ENCODE results near the gene POLE2. TPM values are rescaled to one million over a fixed set of nuclear protein-coding genes. Genes with fewer than 3 reads are reported as not detected.
A peak's percentile ranks its signal among the peaks of the same experiment; 100 is the strongest.

Gene POLE2
- total RNA-seq, 1 donor from 2014 or later = 3.1 TPM

DNA sequence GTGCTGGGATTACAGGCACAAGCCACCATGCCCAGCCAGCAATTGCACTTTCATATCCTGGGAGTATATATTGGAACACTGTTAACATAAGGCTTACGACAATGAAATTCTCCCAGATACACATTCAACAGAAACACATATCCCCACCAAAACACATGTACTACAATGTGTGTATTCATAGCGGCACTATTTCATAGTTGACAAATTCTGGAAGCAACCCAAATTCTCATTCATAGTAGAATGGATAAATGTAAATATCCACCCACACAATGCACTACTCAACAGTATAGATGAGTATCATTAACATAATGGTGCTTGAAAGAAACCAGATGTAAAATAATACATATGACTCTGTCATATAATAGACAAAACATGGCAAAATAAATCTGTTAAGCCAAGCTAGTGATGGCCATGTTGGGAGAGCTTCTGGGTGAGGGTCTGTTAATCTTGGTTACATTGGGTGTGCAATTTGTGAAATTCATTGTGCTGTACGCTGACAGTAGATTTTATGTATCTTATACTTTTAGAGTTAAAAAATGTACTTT lies 50.4 kb downstream of the POLE2 start:
- TF ChIP-seq, protein P1, sequence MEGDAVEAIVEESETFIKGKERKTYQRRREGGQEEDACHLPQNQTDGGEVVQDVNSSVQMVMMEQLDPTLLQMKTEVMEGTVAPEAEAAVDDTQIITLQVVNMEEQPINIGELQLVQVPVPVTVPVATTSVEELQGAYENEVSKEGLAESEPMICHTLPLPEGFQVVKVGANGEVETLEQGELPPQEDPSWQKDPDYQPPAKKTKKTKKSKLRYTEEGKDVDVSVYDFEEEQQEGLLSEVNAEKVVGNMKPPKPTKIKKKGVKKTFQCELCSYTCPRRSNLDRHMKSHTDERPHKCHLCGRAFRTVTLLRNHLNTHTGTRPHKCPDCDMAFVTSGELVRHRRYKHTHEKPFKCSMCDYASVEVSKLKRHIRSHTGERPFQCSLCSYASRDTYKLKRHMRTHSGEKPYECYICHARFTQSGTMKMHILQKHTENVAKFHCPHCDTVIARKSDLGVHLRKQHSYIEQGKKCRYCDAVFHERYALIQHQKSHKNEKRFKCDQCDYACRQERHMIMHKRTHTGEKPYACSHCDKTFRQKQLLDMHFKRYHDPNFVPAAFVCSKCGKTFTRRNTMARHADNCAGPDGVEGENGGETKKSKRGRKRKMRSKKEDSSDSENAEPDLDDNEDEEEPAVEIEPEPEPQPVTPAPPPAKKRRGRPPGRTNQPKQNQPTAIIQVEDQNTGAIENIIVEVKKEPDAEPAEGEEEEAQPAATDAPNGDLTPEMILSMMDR (IDR thresholded peaks at IDR 0.05) = no peak
- no peak for DNase-seq (ENCODE audit: low spot score)
- Mint-ChIP-seq H3K9me3 (ENCODE audit: low read depth) (no peaks in the 10 kb centered on the region), H3K4me1 (ENCODE audit: low read depth) (peaks cover 54% of the 10 kb centered on the region), H3K4me3 (ENCODE audit: unreplicated experiment) (no peak overlapping the region), H3K36me3 (ENCODE audit: low read depth) (peaks cover 9% of the 10 kb centered on the region), H3K27me3 (ENCODE audit: low read depth) (no peaks in the 10 kb centered on the region), H3K27ac (ENCODE audit: unreplicated experiment) (no peak overlapping the region)

DNA sequence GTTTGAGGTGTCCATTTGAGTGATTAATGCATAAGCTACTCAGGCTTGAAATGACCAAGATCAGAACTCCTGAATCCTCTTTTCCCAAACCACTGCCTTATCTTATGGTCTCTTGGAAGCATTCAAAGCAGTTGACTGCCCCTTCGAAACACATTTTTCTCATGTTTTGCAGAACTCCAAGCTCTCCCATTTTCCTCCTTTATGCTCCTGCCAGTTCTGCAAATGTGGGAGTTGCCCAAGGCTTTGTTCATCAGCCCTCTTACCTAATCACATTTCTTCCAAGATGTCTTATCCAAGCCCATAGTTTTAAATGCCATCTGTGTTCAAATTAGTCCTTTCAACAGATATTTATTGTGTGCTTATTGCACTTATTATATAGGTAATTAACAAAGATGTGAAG lies 51.1 kb downstream of the POLE2 start:
- Mint-ChIP-seq H3K36me3 (ENCODE audit: low read depth) (peaks cover 9% of the 10 kb centered on the region), H3K27me3 (ENCODE audit: low read depth) (no peaks in the 10 kb centered on the region), H3K27ac (ENCODE audit: unreplicated experiment) (no peak overlapping the region), H3K4me3 (ENCODE audit: unreplicated experiment) (peak overlapping the region; percentile 14), H3K4me1 (ENCODE audit: low read depth) (peaks cover 54% of the 10 kb centered on the region), H3K9me3 (ENCODE audit: low read depth) (no peaks in the 10 kb centered on the region)
- TF ChIP-seq, protein P1 (IDR thresholded peaks at IDR 0.05) = no peak
- no peak for DNase-seq (ENCODE audit: low spot score)

DNA sequence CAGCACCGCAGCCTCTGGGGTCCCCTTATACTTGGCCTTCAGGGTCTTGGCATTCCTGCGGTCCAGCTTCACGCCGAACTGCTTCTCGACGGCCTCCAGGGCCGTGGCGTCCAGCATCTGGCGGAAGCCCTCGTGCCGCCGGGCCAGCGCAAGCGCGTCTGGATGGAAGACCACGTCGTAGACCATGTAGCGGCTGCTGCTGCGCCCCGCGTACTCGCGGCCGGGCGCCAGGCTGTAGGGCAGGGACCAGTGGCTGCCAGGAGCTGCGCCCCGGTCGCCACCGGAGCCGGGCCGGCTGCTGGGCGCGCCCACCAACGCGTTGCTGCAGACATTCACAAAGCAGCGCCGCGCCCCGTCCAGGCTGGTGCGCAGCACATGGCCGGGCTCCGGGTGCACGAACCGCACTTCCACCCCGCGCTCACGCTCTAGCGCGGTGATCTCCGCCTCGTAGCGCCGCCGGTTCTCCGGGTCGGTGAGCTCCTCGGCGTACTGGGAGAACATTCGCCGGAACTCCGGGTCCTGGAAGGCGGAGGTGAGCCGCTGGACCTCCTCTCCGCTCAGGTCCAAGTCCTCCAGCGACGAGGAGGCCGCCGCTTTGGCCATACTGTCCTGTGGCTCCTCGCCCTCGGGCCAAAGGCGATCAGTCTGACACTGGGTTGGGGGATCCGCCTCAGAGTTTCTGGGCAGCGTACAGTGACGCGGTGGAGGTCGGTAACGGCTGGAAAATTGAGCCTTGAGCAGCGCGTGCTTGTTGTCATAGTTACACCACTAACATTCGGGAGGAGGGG lies 53.3 kb downstream of the POLE2 start, which contains the start of gene DNAAF2:
DNAAF2 (minus strand) TSS at position 698 of the 788 bp plus-strand sequence; CDS start at position 603, 95 bp downstream.
- H3K27me3 Mint-ChIP-seq (ENCODE audit: low read depth) = no peaks in the 10 kb centered on the region
- peak within 1 kb of the TSS; percentile 96 for H3K27ac Mint-ChIP-seq (ENCODE audit: unreplicated experiment)
- peaks cover 54% of the 10 kb centered on the region for H3K4me1 Mint-ChIP-seq (ENCODE audit: low read depth)
- no peak for DNase-seq (ENCODE audit: low spot score)
- peak within 1 kb of the TSS; percentile 87 for H3K4me3 Mint-ChIP-seq (ENCODE audit: unreplicated experiment)
- TF ChIP-seq, protein P1 (IDR thresholded peaks at IDR 0.05) = peak; percentile 68
- no peaks in the 10 kb centered on the region for H3K9me3 Mint-ChIP-seq (ENCODE audit: low read depth)
- peaks cover 9% of the 10 kb centered on the region for H3K36me3 Mint-ChIP-seq (ENCODE audit: low read depth)

DNA sequence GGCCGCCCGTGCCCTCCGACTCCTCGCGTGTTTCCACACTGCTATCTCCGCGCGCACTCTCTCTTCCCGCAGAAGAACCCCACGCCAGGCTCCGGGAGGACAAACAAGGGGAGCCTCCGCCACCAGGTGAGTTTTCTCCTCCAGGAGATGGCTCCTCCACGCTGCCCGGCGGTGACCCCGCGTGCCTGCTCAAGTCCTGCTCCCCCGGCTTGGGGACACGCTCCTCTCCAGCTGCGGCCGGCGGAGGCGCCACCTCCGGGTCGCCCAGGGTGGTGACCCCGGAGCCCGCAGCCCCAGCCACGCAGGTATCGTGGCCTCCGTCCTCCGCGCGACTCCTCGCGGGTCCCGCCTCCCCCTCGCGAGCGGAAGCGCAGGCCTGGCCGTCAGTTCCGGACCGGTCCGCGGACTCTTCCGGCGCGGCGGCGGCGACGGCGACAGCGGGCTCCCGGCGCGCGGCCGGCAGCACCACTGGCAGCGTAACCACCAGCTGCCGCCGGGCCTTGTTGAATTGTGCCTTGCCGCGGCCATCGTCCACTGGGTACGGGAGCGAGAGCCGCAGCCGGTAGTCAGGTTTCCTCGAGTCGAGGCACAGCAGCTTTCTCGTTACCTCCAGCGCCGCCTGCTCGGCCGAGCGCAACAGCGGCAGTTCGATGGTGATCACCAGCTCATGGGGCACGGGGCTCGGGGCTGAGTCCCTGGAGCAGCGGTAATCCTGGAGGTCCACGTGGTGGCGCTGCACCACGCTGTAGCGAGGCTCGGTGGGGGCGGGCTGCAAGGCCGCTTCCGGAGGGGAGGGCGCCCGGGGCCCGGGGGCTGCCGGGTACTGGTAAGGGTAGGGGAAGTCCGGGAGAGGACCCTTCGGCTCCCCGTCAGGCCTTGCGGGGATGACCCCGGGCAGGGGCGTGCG lies 54.1 kb downstream of the POLE2 start:
- peak overlapping the region; percentile 93 for H3K27ac Mint-ChIP-seq (ENCODE audit: unreplicated experiment)
- peak; percentile 98 for DNase-seq (ENCODE audit: low spot score)
- H3K9me3 Mint-ChIP-seq (ENCODE audit: low read depth) = no peaks in the 10 kb centered on the region
- peaks cover 53% of the 10 kb centered on the region for H3K4me1 Mint-ChIP-seq (ENCODE audit: low read depth)
- H3K36me3 Mint-ChIP-seq (ENCODE audit: low read depth) = peaks cover 8% of the 10 kb centered on the region
- peak overlapping the region; percentile 87 for H3K4me3 Mint-ChIP-seq (ENCODE audit: unreplicated experiment)
- no peaks in the 10 kb centered on the region for H3K27me3 Mint-ChIP-seq (ENCODE audit: low read depth)
- TF ChIP-seq, protein P1 (IDR thresholded peaks at IDR 0.05) = peak; percentile 98
